HG03521 (cell line): Measurements from ENCODE around the gene RND1.
A peak's percentile ranks its signal among the peaks of the same experiment; 100 is the strongest.
"Not testable (repeated sequence)": the region's sequence is repeated elsewhere in the genome, so short reads cannot be mapped to it uniquely, and the experiment has no call there.

Experiments used
- ATAC-seq: cut with Tn5 transposase; IDR thresholded peaks from one replicate; pipeline ENCODE4 v1.9.1; 2021; ENCODE audit warnings: mild to moderate bottlenecking, moderate library complexity; ENCODE audit not compliant: unreplicated experiment

The RND1 gene

GRCh38 chr12:48865281-48866051 lies at the start of gene RND1:
Gene RND1 (minus strand): TSS chr12:48865870. CDS start chr12:48865767, 103 bp downstream.
- ATAC-seq, result peak; percentile 91

GRCh38 chr12:48910196-48910595 lies 44.5 kb upstream of the RND1 start:
- no peak for ATAC-seq

- not testable (repeated sequence) for ATAC-seq
Observed at GRCh38 chr12:48909698-48910097, 44.0 kb upstream of the RND1 start.

GRCh38 chr12:48907245-48907644 lies 41.6 kb upstream of the RND1 start:
- ATAC-seq, result no peak

GRCh38 chr12:48903982-48904411 lies 38.3 kb upstream of the RND1 start:
- peak; percentile 80 for ATAC-seq

- ATAC-seq, result no peak
Observed at GRCh38 chr12:48903363-48903981, 37.8 kb upstream of the RND1 start.

- no peak for ATAC-seq
Observed at GRCh38 chr12:48901278-48901677, 35.6 kb upstream of the RND1 start.

- ATAC-seq, result no peak
Observed at GRCh38 chr12:48899651-48900050, 34.0 kb upstream of the RND1 start.

GRCh38 chr12:48894271-48894670 lies 28.6 kb upstream of the RND1 start:
- no peak for ATAC-seq

GRCh38 chr12:48890657-48891418 lies 25.2 kb upstream of the RND1 start:
- ATAC-seq, result no peak

GRCh38 chr12:48889679-48890078 lies 24.0 kb upstream of the RND1 start:
- no peak for ATAC-seq

GRCh38 chr12:48883305-48884161 lies 17.9 kb upstream of the RND1 start:
- no peak for ATAC-seq

- ATAC-seq, result no peak
Observed at GRCh38 chr12:48882972-48883304, 17.3 kb upstream of the RND1 start.

GRCh38 chr12:48882315-48882687 lies 16.6 kb upstream of the RND1 start:
- ATAC-seq, result no peak

GRCh38 chr12:48881686-48882314 lies 16.1 kb upstream of the RND1 start:
- no peak for ATAC-seq

GRCh38 chr12:48880647-48881046 lies 15.0 kb upstream of the RND1 start:
- ATAC-seq, result no peak

GRCh38 chr12:48878548-48878947 lies 12.9 kb upstream of the RND1 start:
- ATAC-seq, result no peak

GRCh38 chr12:48875944-48876515 lies 10.4 kb upstream of the RND1 start:
- no peak for ATAC-seq

- ATAC-seq, result not testable (repeated sequence)
Observed at GRCh38 chr12:48873534-48873933, 7.9 kb upstream of the RND1 start.

GRCh38 chr12:48873096-48873495 lies 7.4 kb upstream of the RND1 start:
- no peak for ATAC-seq
